K562 (cell line): ENCODE measurements around the gene CACNA1C. TPM values are rescaled to one million over a fixed set of nuclear protein-coding genes. Genes with fewer than 3 reads are reported as not detected.

Source experiments
- ATAC-seq: fragments of 200-7000 bp; cut with Tn5 transposase; 3 replicates; pipeline ENCODE4 v1.9.1; 2020; ENCODE audit warnings: moderate library complexity
- BruUV-seq: library from RNA; stranded (reverse); fragments of 400-500 nt; replicated peaks from 2 replicates; lab custom pipeline; 2021; lab: Mats Ljungman, UMichigan
- CTCF ChIA-PET: fragments of 300-600 bp; formaldehyde crosslinking; extraction: SDS; loops from one replicate; lab custom pipeline; 2021; ENCODE audit warnings: low intra/inter-chr PET ratio; lab: Yijun Ruan, JAX
- POLR2A ChIA-PET: fragments of 300-600, 350-650 bp; sonication (Branson Sonifier 250); formaldehyde crosslinking; extraction: SDS; loops from one replicate; lab custom pipeline; 2021; ENCODE audit warnings: antibody characterized with exemption, inconsistent platforms; lab: Yijun Ruan, JAX
- DNase-seq, 4 experiments: peaks; one replicate each; pipeline versions ENCODE4 v3.0.0 to v3.0.0-alpha.2; 2011 to 2018; ENCODE audit warnings: low spot score in 3 of 4, mixed read lengths in 3 of 4; ENCODE audit errors: extremely low read depth in 1 of 4
- FAIRE-seq: peaks from 2 replicates; lab custom pipeline; 2011; peaks lifted over from hg19 to GRCh38; lab: Jason Lieb, UNC
- H2AFZ ChIP-seq: 2 replicates; pipeline ENCODE4 v1.6.0; 2011; ENCODE audit warnings: low read depth, low read length, control low read depth, inconsistent platforms
- H3K27ac ChIP-seq: fragments of 200-600 bp; 3 replicates; pipeline ENCODE4 v1.8.0; 2011; ENCODE audit warnings: low read depth, mild to moderate bottlenecking, control low read depth, inconsistent platforms, low read length, moderate library complexity, mixed read lengths; ENCODE audit errors: extremely low read depth
- H3K27me3 ChIP-seq, 2 experiments: fragments of 300-600 bp in 1 of 2; 2 replicates in 1 of 2; 3 replicates in 1 of 2; pipeline versions ENCODE4 v1.6.0 to v1.8.0; 2011; ENCODE audit warnings: inconsistent platforms in 2 of 2, low read length in 2 of 2, mild to moderate bottlenecking in 1 of 2, mixed read lengths in 1 of 2, moderate library complexity in 1 of 2; ENCODE audit not compliant: control insufficient read depth in 2 of 2, insufficient read depth in 2 of 2
- H3K36me3 ChIP-seq: fragments of 300-600 bp; 3 replicates; pipeline ENCODE4 v1.8.0; 2011; ENCODE audit warnings: mild to moderate bottlenecking, low read length, inconsistent platforms; ENCODE audit not compliant: control insufficient read depth, insufficient read depth
- H3K4me1 ChIP-seq, 2 experiments: fragments of 200-600 bp in 1 of 2; replicated peaks in 1 of 2; 2 replicates in 1 of 2; 3 replicates in 1 of 2; pipeline versions ENCODE4 v1.5.1 to v1.8.0; 2011; ENCODE audit warnings: inconsistent platforms in 2 of 2, low read length in 2 of 2, mild to moderate bottlenecking in 1 of 2, mixed read lengths in 1 of 2, moderate library complexity in 1 of 2; ENCODE audit not compliant: control insufficient read depth in 2 of 2, insufficient read depth in 2 of 2
- H3K4me2 ChIP-seq: 2 replicates; pipeline ENCODE4 v1.6.1; 2011; ENCODE audit warnings: low read length, control low read depth, inconsistent platforms, mixed read lengths; ENCODE audit not compliant: insufficient read depth
- H3K4me3 ChIP-seq: fragments of 200-600 bp; sonication (generic), shearing (Covaris generic); 2 replicates; pipeline ENCODE4 v1.5.1; 2016; ENCODE audit warnings: control low read depth, inconsistent platforms
- H3K79me2 ChIP-seq: fragments of 200-600 bp; 3 replicates; pipeline ENCODE4 v1.8.0; 2011; ENCODE audit warnings: low read length, inconsistent platforms; ENCODE audit not compliant: control insufficient read depth, insufficient read depth
- H3K9ac ChIP-seq, 2 experiments: 2 replicates each; pipeline versions ENCODE4 v1.6.0 to v1.6.1; 2011; ENCODE audit warnings: low read depth in 2 of 2, low read length in 2 of 2, control low read depth in 1 of 2, inconsistent platforms in 1 of 2, mild to moderate bottlenecking in 1 of 2, mixed read lengths in 1 of 2; ENCODE audit not compliant: insufficient read depth in 1 of 2
- H3K9me1 ChIP-seq: one replicate; pipeline ENCODE4 v1.6.0; 2011; ENCODE audit warnings: inconsistent platforms, mild to moderate bottlenecking, low read length, moderate library complexity; ENCODE audit not compliant: control insufficient read depth, insufficient read depth
- H3K9me3 ChIP-seq: replicated peaks from 2 replicates; pipeline ENCODE4 v1.5.1; 2011; ENCODE audit warnings: low read depth, low read length, inconsistent platforms; ENCODE audit not compliant: control insufficient read depth, insufficient read depth
- H4K20me1 ChIP-seq: replicated peaks from 2 replicates; pipeline ENCODE4 v1.6.1; 2011; ENCODE audit warnings: low read length, inconsistent platforms, mixed read lengths; ENCODE audit not compliant: control insufficient read depth, insufficient read depth
- CTCF ChIP-seq, 3 experiments: IDR thresholded peaks in 2 of 3; conservative IDR thresholded peaks in 1 of 3; 2 replicates each; pipeline ENCODE4 v1.5.1; 2011 to 2012; ENCODE audit warnings: low read length in 3 of 3, mild to moderate bottlenecking in 3 of 3, control low read depth in 2 of 3, improper control_type of control experiment in 1 of 3, inconsistent platforms in 1 of 3, low read depth in 1 of 3, mixed read lengths in 1 of 3, moderate library complexity in 1 of 3; ENCODE audit not compliant: insufficient read depth in 2 of 3
- GTF2F1 ChIP-seq: IDR thresholded peaks from 2 replicates; pipeline ENCODE4 v1.6.1; 2011; ENCODE audit warnings: low read depth, low read length, improper control_type of control experiment
- HEY1 ChIP-seq: fragments of 250-450 bp; sonication (Bioruptor Pico); IDR thresholded peaks from 2 replicates; pipeline ENCODE4 v1.5.0; 2020; ENCODE audit warnings: mild to moderate bottlenecking, moderate library complexity, borderline replicate concordance
- KLF16 ChIP-seq: IDR thresholded peaks from 2 replicates; pipeline ENCODE4 v1.6.1; 2016; ENCODE audit warnings: antibody characterized with exemption
- POLR3A ChIP-seq: IDR thresholded peaks from 2 replicates; pipeline ENCODE4 v1.6.1; 2011; ENCODE audit warnings: borderline replicate concordance, mild to moderate bottlenecking, moderate library complexity; ENCODE audit not compliant: insufficient read length, insufficient read depth; ENCODE audit errors: extremely low read depth
- PTTG1 ChIP-seq: fragments of 450-650 bp; IDR thresholded peaks from 2 replicates; pipeline ENCODE4 v1.6.1; 2016; ENCODE audit warnings: low read depth, mild to moderate bottlenecking, missing genetic modification characterization, missing compliant biosample characterization
- PURB ChIP-seq: sonication (generic); formaldehyde crosslinking; IDR thresholded peaks from 2 replicates; pipeline ENCODE4 v1.9.0; 2021; ENCODE audit warnings: low read depth, mild to moderate bottlenecking, missing genetic modification reagents
- RAD21 ChIP-seq, 2 experiments: fragments of 250-450 bp in 1 of 2; fragments of 450-650 bp in 1 of 2; sonication (Bioruptor Pico) in 1 of 2; formaldehyde crosslinking in 1 of 2; IDR thresholded peaks in 1 of 2; conservative IDR thresholded peaks in 1 of 2; 2 replicates each; pipeline versions ENCODE4 v1.4.0 to v1.8.0; 2020 to 2022; ENCODE audit warnings: mild to moderate bottlenecking in 2 of 2, moderate library complexity in 1 of 2
- RNF2 ChIP-seq: sonication (generic); IDR thresholded peaks from 2 replicates; pipeline ENCODE4 v1.6.1; 2016
- SMC3 ChIP-seq: conservative IDR thresholded peaks from 2 replicates; pipeline ENCODE4 v1.6.1; 2011; ENCODE audit warnings: low read depth, low read length, improper control_type of control experiment; ENCODE audit not compliant: insufficient read depth
- TARDBP ChIP-seq: fragments of 450-650 bp; IDR thresholded peaks from 2 replicates; pipeline ENCODE4 v1.6.1; 2016
- ZNF384 ChIP-seq: IDR thresholded peaks from 2 replicates; pipeline ENCODE4 v1.6.1; 2012; ENCODE audit warnings: low read depth, low read length, improper control_type of control experiment
- WGBS: fragments of 100-300 bp; shearing (Covaris generic); methylation state at CpG from one replicate; pipeline ENCODE4 v1.1.6; 2016; ENCODE audit warnings: low coverage, mixed read lengths; ENCODE audit not compliant: insufficient coverage; ENCODE audit errors: missing lambda C conversion rate; 5-methylcytosine and 5-hydroxymethylcytosine counted together
- in situ Hi-C: fragments of 300-500 bp; cut with MboI; formaldehyde crosslinking; loops from 4 replicates; pipeline ENCODE4 v1.15.0; 2018; ENCODE audit warnings: inconsistent platforms, mixed read lengths
- intact Hi-C: fragments of 100-400 bp; cut with micrococcal nuclease; formaldehyde crosslinking; loops from 2 replicates; pipeline ENCODE4 v1.14.2; 2022
- polyA plus RNA-seq, 8 experiments: library from polyadenylated mRNA; depleted of rRNA in 4 of 8; stranded (reverse) in 5 of 8; unstranded in 3 of 8; fragments of >200 nt; fragmentation: Nextera tagmentation in 2 of 8; fragmentation: Illumina TruSeq in 1 of 8; extraction: Ambion mirVana in 2 of 8; extraction: Trizol in 1 of 8; gene quantifications; 2 replicates each; pipeline versions ENCODE4 v1.2.1 to v1.2.3, GENCODE V29; 2011 to 2014; ENCODE audit warnings: inconsistent platforms in 1 of 8, missing spikeins in 1 of 8
- total RNA-seq, 7 experiments: library from RNA; depleted of rRNA in 6 of 7; stranded (reverse); fragments of >200 nt in 6 of 7; fragmentation: Illumina TruSeq in 2 of 7; extraction: Trizol in 2 of 7; gene quantifications; 2 replicates each; pipeline versions ENCODE4 v1.2.1 to v1.2.3, GENCODE V29; 2011 to 2021; ENCODE audit warnings: low replicate concordance in 1 of 7

The CACNA1C gene
- total and polyA plus RNA-seq, 9 of the 15 experiments (the other 6 are each of a cell fraction or from before 2014, with no cell fraction given), result not detected

DNA sequence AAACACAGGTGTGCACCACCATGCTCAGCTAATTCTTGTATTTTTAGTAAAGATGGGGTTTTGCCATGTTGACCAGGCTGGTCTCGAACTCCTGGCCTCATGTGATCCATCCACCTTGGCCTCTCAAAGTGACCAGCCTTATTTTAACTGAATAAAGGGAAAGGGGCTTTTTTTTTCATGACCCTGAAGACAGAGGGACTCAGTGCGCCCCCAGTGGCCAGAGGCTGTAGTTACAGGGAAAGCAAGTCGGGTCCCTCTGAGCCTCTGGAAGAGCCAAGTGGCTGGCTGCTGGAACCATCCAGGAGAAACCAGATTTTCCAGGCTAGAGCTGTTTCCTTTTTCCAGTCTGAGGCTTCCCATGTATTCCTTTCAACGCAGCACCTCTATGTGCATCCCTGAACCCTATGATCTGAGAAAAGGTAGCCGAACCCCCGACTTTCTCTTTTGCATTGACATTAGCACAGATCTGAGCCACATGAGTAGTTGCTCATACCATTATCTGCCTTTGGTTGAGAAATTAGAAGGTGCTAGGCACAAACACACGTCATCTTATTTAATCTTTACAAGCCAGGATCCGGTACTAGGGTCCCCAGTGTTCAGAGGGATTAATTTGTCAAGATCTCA is 342.7 kb downstream of the CACNA1C start:
- intact Hi-C loops, result no loop called here
- peak; percentile 47 to 73 (median 60) for DNase-seq
- peak; percentile 65; the same call in 1 of the 3 replicates for ATAC-seq
- H3K9me1 ChIP-seq, result no peaks in the 10 kb centered on the region
- H3K27ac ChIP-seq, result no peak overlapping the region
- H3K9ac ChIP-seq, result no peak overlapping the region
- H2AFZ ChIP-seq, result no peak overlapping the region
- H3K4me3 ChIP-seq, result no peak overlapping the region
- no peak overlapping the region for H3K4me2 ChIP-seq
- 16% methylated on average over 7 of the region's 8 CpGs for WGBS
- in situ Hi-C loops, result no loop called here
- TF ChIP-seq RNF2, result no peak
- TF ChIP-seq ZNF384, result peak; percentile 54; the same call in 1 of the 2 replicates
- TF ChIP-seq SMC3, result 0 out of 2 replicates have a peak, but pooled peaks have one; percentile 9
- TF ChIP-seq PURB (CRISPR knock-in tag), result no peak
- TF ChIP-seq KLF16, result peak; percentile 51; the same call in 1 of the 2 replicates
- TF ChIP-seq RAD21 (CRISPR knock-in tag; conservative IDR thresholded peaks at IDR 0.05 in 1 of 2, IDR thresholded peaks at IDR 0.05 in 1 of 2), result peak in 1 of 2 experiments; percentile 7; a peak in 1 of 4 replicates
- no peak for TF ChIP-seq TARDBP
- no peak for TF ChIP-seq GTF2F1
- TF ChIP-seq POLR3A, result no peak
- no peak for TF ChIP-seq PTTG1 (tag)
- TF ChIP-seq CTCF (IDR thresholded peaks at IDR 0.05 in 2 of 3, conservative IDR thresholded peaks at IDR 0.05 in 1 of 3; ENCODE audit: insufficient read depth in 2 of 3, low read depth in 1 of 3, low read length in 3 of 3), result peak; percentile 52 to 69 (median 62)
- no peak for TF ChIP-seq HEY1 (CRISPR knock-in tag)
- no peaks in the 10 kb centered on the region for H3K79me2 ChIP-seq
- H4K20me1 ChIP-seq, result no peaks in the 10 kb centered on the region
- ChIA-PET POLR2A (no interaction called here), CTCF (interaction anchor here (0.6 kb wide), 1 partner anchor 1644 kb away, joined by 3 read pairs; no protein-coding TSS in a partner anchor)
- BruUV-seq, result no TSS peak
- H3K27me3 ChIP-seq, result peaks cover 0 to 9% of the 10 kb centered on the region in 2 experiments; a peak in 1 of 5 replicates
- H3K9me3 ChIP-seq, result no peaks in the 10 kb centered on the region
- no peak for FAIRE-seq
- H3K36me3 ChIP-seq, result no peaks in the 10 kb centered on the region
- no peaks in the 10 kb centered on the region for H3K4me1 ChIP-seq
